ENCODE results near the gene MX2.
"Not testable (repeated sequence)": the region's sequence is repeated elsewhere in the genome, so short reads cannot be mapped to it uniquely, and the experiment has no call there.

MX2 gene

DNA sequence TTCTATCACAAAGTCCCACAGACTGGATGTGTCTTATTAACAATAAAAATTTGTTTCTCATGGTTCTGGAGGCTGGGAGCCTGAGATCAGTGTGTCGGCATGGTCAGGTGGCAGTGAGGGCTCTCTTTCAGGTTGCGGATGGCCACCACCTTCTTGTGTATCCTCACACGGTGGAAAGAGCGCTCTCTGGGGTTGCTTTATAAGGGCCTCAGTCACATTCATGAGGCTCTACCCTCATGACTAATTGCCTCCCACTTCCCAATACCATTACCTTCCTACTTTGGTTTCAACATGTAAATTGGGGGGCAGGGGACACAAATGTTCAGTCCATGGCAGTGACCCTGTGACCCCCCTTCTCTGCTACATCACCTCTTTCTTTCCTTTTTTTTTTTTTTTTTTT is 43.5 kb downstream of the MX2 start:
- no peak overlapping the region for H3K27ac ChIP-seq (ENCODE audit: low read depth, low read length)
- H3K9ac ChIP-seq (ENCODE audit: low read length) = no peak overlapping the region
- H3K4me1 ChIP-seq (ENCODE audit: control insufficient read depth, insufficient read depth, low read length) = no peaks in the 10 kb centered on the region
- H3K27me3 ChIP-seq (ENCODE audit: control insufficient read depth, insufficient read depth, low read length) = no peaks in the 10 kb centered on the region
- no peaks in the 10 kb centered on the region for H3K36me3 ChIP-seq (ENCODE audit: control insufficient read depth, insufficient read depth, low read length)
- H3K4me3 ChIP-seq (ENCODE audit: low read length) = no peak overlapping the region

DNA sequence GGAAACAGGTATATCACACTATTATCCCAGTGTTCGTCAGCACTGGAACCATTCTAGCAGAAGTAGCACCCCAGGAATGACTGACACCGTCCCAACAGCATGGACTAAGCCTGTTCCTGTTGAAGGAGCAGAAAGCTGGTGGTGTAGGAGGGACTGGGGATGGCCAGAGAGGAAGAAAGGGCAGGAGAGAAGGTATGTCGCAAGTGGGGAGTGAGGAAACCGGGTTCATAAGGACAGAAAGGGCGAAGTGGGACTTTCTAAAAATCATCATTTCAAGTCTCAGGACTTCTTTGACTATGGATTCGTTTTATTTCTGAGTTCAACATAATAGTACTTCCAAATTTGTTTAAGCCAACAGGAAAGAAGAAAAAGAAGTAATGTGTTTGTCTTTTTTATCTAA is 44.5 kb downstream of the MX2 start:
- no peaks in the 10 kb centered on the region for H3K27me3 ChIP-seq (ENCODE audit: control insufficient read depth, insufficient read depth, low read length)
- H3K4me3 ChIP-seq (ENCODE audit: low read length) = no peak overlapping the region
- H3K27ac ChIP-seq (ENCODE audit: low read depth, low read length) = no peak overlapping the region
- H3K36me3 ChIP-seq (ENCODE audit: control insufficient read depth, insufficient read depth, low read length) = no peaks in the 10 kb centered on the region
- H3K9ac ChIP-seq (ENCODE audit: low read length) = no peak overlapping the region
- H3K4me1 ChIP-seq (ENCODE audit: control insufficient read depth, insufficient read depth, low read length) = no peaks in the 10 kb centered on the region

DNA sequence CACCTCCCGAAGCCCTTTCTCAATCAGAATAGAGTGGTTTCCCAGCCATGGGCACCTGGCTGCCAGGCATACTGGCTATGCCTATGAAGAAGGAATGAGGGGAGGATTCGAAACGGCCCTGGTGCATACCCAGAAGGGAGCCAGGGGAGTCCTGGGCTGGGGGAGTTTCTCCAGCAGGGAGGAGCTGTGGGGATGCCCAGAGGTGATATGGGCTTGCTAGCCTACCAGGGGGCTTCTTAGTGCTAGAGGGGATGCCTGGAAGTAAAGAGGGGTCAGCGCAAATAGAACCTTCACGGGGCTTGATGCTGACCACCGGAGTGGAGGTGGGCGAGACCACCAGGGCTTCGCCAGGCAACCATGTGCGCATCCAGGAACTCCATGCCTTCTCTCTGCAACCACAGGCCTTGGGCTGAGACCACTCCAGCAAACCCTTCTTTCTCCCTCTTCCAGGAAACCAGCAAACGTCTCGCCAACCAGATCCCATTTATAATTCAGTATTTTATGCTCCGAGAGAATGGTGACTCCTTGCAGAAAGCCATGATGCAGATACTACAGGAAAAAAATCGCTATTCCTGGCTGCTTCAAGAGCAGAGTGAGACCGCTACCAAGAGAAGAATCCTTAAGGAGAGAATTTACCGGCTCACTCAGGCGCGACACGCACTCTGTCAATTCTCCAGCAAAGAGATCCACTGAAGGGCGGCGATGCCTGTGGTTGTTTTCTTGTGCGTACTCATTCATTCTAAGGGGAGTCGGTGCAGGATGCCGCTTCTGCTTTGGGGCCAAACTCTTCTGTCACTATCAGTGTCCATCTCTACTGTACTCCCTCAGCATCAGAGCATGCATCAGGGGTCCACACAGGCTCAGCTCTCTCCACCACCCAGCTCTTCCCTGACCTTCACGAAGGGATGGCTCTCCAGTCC is 46.0 kb downstream of the MX2 start:
- H3K4me1 ChIP-seq (ENCODE audit: control insufficient read depth, insufficient read depth, low read length) = no peaks in the 10 kb centered on the region
- H3K36me3 ChIP-seq (ENCODE audit: control insufficient read depth, insufficient read depth, low read length) = no peaks in the 10 kb centered on the region
- H3K9ac ChIP-seq (ENCODE audit: low read length) = no peak overlapping the region
- no peak overlapping the region for H3K4me3 ChIP-seq (ENCODE audit: low read length)
- H3K27ac ChIP-seq (ENCODE audit: low read depth, low read length) = no peak overlapping the region
- H3K27me3 ChIP-seq (ENCODE audit: control insufficient read depth, insufficient read depth, low read length) = no peaks in the 10 kb centered on the region

GRCh38 chr21:41410361-41410760 is 48.5 kb downstream of the MX2 start:
- H3K4me1 ChIP-seq (ENCODE audit: control insufficient read depth, insufficient read depth, low read length) = no peaks in the 10 kb centered on the region
- H3K36me3 ChIP-seq (ENCODE audit: control insufficient read depth, insufficient read depth, low read length) = no peaks in the 10 kb centered on the region
- no peak overlapping the region for H3K27ac ChIP-seq (ENCODE audit: low read depth, low read length)
- no peak overlapping the region for H3K4me3 ChIP-seq (ENCODE audit: low read length)
- no peak overlapping the region for H3K9ac ChIP-seq (ENCODE audit: low read length)
- H3K27me3 ChIP-seq (ENCODE audit: control insufficient read depth, insufficient read depth, low read length) = no peaks in the 10 kb centered on the region

DNA sequence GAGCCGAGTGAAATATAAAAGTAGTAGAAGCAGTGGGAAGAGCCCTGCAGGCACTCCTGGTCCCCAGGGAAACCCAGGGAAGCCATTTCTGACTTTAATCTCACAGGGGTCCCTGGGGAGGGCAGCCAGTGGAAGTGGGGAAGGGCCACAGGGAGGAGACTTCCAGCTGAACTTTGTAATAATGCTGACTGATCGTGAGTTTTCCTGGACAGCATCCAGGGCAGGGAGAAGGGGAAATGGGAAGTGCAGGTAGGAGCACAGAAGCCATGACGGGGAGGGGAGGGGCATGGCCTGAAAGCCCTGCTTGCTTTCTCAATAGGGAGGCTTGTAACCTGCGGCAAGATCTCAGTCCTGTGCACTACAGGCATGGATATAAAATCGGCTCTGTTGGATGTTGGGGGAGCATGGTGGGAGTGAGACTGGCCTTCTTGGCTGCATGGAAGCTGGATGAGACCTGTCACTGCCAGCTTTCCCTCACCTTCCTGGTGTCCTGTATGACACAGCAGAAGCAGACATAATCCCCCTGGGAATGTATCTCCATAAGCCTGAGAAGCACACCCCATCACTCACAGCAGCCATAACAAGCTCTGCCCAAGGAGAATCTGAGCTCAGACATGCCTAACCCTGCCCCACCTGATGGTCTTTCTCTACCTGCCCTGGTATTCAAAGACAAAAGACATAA is 49.1 kb downstream of the MX2 start:
- no peak overlapping the region for H3K4me3 ChIP-seq (ENCODE audit: low read length)
- H3K9ac ChIP-seq (ENCODE audit: low read length) = no peak overlapping the region
- no peaks in the 10 kb centered on the region for H3K27me3 ChIP-seq (ENCODE audit: control insufficient read depth, insufficient read depth, low read length)
- no peaks in the 10 kb centered on the region for H3K36me3 ChIP-seq (ENCODE audit: control insufficient read depth, insufficient read depth, low read length)
- no peak overlapping the region for H3K27ac ChIP-seq (ENCODE audit: low read depth, low read length)
- no peaks in the 10 kb centered on the region for H3K4me1 ChIP-seq (ENCODE audit: control insufficient read depth, insufficient read depth, low read length)

- no peaks in the 10 kb centered on the region for H3K36me3 ChIP-seq (ENCODE audit: control insufficient read depth, insufficient read depth, low read length)
- H3K9ac ChIP-seq (ENCODE audit: low read length) = no peak overlapping the region
- H3K4me3 ChIP-seq (ENCODE audit: low read length) = no peak overlapping the region
- no peaks in the 10 kb centered on the region for H3K27me3 ChIP-seq (ENCODE audit: control insufficient read depth, insufficient read depth, low read length)
- H3K4me1 ChIP-seq (ENCODE audit: control insufficient read depth, insufficient read depth, low read length) = no peaks in the 10 kb centered on the region
- H3K27ac ChIP-seq (ENCODE audit: low read depth, low read length) = no peak overlapping the region
These were observed 49.7 kb downstream of the MX2 start for GRCh38 chr21:41411449-41412089.

DNA sequence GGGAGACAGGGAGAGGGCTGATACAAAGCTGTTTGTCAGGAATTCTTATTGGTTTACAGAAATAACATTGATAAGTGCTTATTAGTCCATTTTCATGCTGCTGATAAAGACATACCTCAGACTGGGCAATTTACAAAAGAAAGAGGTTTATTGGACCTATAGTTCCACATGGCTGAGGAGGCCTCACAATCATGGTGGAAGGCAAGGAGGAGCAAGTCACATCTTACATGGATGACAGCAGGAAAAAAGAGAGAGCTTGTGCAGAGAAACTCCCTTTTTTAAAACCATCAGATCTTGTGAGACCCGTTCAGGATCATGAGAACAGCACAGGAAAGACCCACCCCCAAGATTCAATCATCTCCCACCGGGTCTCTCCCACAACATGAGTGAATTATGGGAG is 55.7 kb downstream of the MX2 start:
- not testable (repeated sequence) for H3K4me1 ChIP-seq (ENCODE audit: control insufficient read depth, insufficient read depth, low read length); H3K36me3 ChIP-seq (ENCODE audit: control insufficient read depth, insufficient read depth, low read length); H3K9ac ChIP-seq (ENCODE audit: low read length)

DNA sequence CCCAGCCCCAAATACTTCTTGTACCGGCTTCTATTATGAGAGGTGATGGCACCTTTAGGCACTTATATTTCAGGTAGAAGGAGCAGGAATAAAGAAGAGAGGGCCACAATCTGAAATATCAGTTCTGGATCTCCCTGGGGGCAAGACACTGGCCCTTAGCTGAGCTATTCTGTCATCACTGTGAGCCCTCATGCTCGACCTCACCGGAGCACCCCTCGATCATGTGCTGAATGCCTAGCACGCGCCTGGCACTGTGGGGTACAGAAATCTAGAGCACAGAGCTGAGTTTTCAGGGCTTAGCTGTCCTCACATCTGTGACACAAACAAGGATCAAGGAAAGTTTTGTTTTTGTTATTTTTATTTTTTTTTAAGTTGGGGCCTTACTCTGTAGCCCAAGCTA is 56.6 kb downstream of the MX2 start:
- Histone ChIP-seq H3K27ac (ENCODE audit: low read depth, low read length) (no peak overlapping the region), H3K27me3 (ENCODE audit: control insufficient read depth, insufficient read depth, low read length) (no peaks in the 10 kb centered on the region), H3K9ac (ENCODE audit: low read length) (no peak overlapping the region), H3K4me1 (ENCODE audit: control insufficient read depth, insufficient read depth, low read length) (no peaks in the 10 kb centered on the region), H3K36me3 (ENCODE audit: control insufficient read depth, insufficient read depth, low read length) (no peaks in the 10 kb centered on the region), H3K4me3 (ENCODE audit: low read length) (no peak overlapping the region)

More for the DNA sequence above, 55.7 kb downstream of the MX2 start:
- H3K27ac ChIP-seq (ENCODE audit: low read depth, low read length); H3K4me3 ChIP-seq (ENCODE audit: low read length); H3K27me3 ChIP-seq (ENCODE audit: control insufficient read depth, insufficient read depth, low read length): not testable (repeated sequence)

DNA sequence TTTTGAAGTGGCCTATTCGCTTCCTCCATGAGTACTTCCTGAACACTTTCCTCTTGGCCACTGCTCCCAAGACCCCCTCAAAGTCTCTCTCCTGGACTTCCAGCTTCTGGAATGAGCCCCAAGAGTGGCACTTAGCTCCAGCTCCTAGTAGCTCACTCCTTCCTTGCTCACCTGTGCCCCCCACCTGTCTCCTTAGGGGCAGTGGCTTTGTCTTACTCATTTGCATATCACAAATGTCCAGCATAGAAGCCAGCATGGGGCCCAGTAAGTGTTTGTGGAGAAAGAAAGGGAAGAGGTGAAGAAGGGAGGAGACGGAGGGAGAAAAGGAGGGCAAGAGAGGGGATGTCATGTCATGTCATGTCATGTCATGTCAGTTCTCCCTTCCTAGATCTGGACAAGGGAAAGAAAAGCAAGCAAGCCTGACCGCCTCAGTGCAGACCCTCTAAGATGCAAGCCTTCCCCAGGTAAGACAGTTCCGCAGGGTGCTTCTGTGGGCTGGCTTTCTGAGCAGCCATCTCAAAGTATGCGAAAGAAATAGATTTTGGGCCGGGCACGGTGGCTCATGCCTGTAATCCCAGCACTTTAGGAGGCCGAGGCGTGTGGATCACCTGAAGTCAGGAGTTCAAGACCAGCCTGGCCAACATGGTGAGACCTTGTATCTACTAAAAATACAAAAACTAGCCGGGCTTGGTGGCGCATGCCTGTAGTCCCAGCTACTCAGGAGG is 57.3 kb downstream of the MX2 start:
- Histone ChIP-seq H3K9ac (ENCODE audit: low read length) (no peak overlapping the region), H3K4me3 (ENCODE audit: low read length) (no peak overlapping the region), H3K27ac (ENCODE audit: low read depth, low read length) (no peak overlapping the region), H3K4me1 (ENCODE audit: control insufficient read depth, insufficient read depth, low read length) (no peaks in the 10 kb centered on the region), H3K36me3 (ENCODE audit: control insufficient read depth, insufficient read depth, low read length) (no peaks in the 10 kb centered on the region), H3K27me3 (ENCODE audit: control insufficient read depth, insufficient read depth, low read length) (no peaks in the 10 kb centered on the region)

DNA sequence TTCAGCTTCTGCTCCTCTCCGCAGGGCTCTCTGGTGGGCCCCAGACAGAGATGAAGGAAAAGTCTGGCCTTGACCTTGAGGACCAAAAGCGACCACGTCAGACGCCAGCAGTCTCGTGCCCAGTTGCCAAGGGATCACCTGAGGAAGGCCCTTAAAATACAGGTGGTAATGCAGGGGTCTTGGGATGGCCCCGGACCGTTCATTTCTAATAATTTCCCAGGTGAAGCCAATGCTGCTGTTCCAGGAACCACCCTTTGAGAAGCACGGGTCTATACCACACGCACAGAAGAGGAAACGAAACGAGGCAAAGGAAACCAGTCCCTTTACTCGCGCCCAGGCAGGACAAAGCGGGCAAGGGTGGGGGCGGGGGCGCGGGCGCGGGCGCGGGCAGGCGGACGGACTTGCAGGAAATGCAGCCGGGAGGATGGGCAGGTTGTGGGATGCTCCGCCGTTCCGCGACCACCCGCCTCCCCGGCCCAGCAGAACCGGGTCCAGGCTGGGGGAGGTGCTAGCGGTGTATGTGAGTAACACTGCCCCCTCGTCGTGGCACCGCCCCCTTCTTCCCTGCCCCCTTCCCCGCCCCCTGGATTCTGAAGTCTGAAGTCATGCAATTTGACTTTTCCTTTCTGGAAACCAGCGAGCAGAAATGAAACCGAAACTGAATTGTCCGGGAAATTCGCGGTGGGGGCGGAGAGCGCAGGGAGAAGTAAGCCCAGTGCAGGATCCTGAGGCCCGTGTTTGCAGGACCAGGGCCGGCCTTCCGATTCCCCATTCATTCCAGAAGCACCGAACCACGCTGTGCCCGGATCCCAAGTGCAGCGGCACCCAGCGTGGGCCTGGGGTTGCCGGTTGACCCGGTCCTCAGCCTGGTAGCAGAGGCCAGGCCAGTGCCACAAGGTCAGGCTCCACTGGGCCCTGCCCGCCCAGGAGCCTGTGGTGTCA is 58.4 kb downstream of the MX2 start:
- no peaks in the 10 kb centered on the region for H3K4me1 ChIP-seq (ENCODE audit: control insufficient read depth, insufficient read depth, low read length)
- H3K27me3 ChIP-seq (ENCODE audit: control insufficient read depth, insufficient read depth, low read length) = no peaks in the 10 kb centered on the region
- H3K9ac ChIP-seq (ENCODE audit: low read length) = peak overlapping the region; percentile 65
- H3K27ac ChIP-seq (ENCODE audit: low read depth, low read length) = peak overlapping the region; percentile 80
- no peaks in the 10 kb centered on the region for H3K36me3 ChIP-seq (ENCODE audit: control insufficient read depth, insufficient read depth, low read length)
- H3K4me3 ChIP-seq (ENCODE audit: low read length) = peak overlapping the region; percentile 74

DNA sequence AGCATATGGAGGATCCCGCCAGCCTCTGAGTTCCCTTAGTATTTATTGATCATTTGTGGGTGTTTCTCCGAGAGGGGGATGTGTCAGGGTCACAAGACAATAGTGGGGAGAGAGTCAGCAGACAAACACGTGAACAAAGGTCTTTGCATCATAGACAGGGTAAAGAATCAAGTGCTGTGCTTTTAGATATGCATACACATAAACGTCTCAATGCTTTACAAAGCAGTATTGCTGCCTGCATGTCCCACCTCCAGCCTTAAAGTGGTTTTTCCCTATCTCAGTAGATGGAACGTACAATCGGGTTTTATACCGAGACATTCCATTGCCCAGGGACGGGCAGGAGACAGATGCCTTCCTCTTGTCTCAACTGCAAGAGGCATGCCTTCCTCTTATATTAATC is 59.2 kb downstream of the MX2 start:
- peak overlapping the region; percentile 74 for H3K4me3 ChIP-seq (ENCODE audit: low read length)
- not testable (repeated sequence) for H3K9ac ChIP-seq (ENCODE audit: low read length); H3K27ac ChIP-seq (ENCODE audit: low read depth, low read length); H3K27me3 ChIP-seq (ENCODE audit: control insufficient read depth, insufficient read depth, low read length); H3K36me3 ChIP-seq (ENCODE audit: control insufficient read depth, insufficient read depth, low read length); H3K4me1 ChIP-seq (ENCODE audit: control insufficient read depth, insufficient read depth, low read length)
